ENCODE measurements around the gene SOS1.

Gene SOS1

DNA sequence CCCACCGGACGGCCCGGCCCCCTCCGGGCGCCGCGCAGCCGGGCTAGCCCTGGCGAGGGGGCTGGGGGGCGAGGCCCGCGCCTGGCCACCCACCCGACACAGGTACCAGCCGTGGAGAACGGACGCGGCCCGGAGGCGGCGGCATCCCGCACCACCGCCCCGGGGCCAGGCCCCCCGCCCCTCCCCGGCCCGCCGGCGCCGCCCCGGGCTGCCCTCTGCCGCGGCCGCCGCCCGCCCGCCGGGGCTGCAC is 405 bp downstream of the SOS1 start:
- Histone ChIP-seq H3K36me3 (ENCODE audit: control insufficient read depth, insufficient read depth, low read length) (no peaks in the 10 kb centered on the region), H3K27me3 (replicated peaks; ENCODE audit: control insufficient read depth, insufficient read depth, low read length) (no peaks in the 10 kb centered on the region), H3K4me3 (replicated peaks; ENCODE audit: low read depth, low read length) (peak overlapping the region; percentile 92)
- TF ChIP-seq, protein P1, sequence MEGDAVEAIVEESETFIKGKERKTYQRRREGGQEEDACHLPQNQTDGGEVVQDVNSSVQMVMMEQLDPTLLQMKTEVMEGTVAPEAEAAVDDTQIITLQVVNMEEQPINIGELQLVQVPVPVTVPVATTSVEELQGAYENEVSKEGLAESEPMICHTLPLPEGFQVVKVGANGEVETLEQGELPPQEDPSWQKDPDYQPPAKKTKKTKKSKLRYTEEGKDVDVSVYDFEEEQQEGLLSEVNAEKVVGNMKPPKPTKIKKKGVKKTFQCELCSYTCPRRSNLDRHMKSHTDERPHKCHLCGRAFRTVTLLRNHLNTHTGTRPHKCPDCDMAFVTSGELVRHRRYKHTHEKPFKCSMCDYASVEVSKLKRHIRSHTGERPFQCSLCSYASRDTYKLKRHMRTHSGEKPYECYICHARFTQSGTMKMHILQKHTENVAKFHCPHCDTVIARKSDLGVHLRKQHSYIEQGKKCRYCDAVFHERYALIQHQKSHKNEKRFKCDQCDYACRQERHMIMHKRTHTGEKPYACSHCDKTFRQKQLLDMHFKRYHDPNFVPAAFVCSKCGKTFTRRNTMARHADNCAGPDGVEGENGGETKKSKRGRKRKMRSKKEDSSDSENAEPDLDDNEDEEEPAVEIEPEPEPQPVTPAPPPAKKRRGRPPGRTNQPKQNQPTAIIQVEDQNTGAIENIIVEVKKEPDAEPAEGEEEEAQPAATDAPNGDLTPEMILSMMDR (IDR thresholded peaks at IDR 0.05; ENCODE audit: insufficient read depth, low read length, poor library complexity, severe bottlenecking): no peak
- DNase-seq (ENCODE audit: extremely low read depth, insufficient read length): no peak

DNA sequence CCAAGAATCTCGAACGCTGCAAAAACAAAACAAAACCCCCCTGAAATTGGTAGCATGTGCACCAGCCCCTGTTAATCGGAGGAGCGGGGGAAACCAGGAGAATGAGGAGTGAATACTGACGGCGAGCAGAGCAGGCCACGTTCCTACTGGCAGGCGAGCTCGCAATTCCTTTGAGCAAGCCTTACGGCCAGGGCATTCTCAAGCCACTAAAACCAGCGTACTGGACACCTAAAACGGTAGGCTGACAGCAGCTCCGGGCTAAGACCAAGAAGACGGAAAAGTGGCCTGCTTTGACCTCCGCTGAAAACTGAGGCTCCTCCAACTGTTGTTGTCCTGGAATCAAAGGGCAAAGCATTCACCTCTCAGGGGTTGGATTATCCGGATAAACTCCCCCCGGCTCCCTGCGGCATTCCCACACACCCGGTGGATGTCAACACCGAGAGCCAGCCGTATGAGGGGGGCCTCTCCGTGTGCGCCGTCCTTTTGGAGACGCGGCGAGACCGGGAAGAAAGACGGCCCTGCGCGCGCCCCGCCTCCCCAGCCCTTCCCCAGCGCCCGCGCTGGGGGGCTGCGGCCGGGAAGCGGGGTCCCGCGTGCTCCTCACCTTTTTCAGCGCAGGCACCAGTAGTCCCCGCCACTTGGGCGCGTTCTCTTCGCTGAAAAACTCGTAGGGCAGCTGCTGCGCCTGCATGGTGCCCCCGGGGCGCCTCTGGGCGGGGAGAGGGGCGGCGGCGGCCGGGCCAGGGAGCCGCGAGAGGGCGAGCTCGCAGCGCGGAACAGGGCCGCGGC is 925 bp downstream of the SOS1 start:
- TF ChIP-seq, protein P1 (IDR thresholded peaks at IDR 0.05; ENCODE audit: insufficient read depth, low read length, poor library complexity, severe bottlenecking): peak; percentile 20

DNA sequence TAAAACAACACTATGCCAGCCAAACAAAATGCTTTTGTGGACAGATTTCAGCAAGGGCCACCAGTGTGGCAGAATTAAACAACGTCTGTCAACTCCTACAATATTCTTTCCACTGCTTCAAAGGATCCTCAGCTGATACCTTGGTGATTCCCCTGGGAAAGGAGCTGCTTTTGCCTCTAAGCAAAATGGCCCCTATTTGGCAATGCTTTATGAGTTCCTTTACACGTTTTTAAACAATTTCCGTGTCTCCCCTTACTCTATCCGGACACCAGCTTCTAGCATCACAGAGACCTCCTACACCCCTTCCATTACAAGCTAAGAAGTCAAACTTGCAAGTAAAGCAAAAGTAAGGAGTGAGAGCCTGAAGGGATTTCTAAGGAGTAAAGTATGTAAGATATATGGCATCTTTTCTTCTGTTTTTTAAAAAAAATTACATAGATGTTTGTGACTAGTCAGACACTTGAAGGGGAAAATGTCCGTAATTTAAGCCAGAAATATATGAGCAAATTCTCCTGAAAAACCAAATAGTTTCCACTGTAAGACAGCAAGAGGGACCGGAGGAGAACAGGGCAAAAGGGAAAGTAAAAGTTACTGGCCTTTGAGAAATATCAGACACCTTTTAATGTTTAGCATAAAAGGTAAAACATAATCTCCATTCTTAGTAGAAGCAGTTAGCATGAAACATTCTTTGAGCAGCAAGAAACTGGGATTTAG is 1.9 kb downstream of the SOS1 start:
- H3K36me3 ChIP-seq (ENCODE audit: control insufficient read depth, insufficient read depth, low read length): no peaks in the 10 kb centered on the region
- no peak for DNase-seq (ENCODE audit: extremely low read depth, insufficient read length)
- no peaks in the 10 kb centered on the region for H3K27me3 ChIP-seq (replicated peaks; ENCODE audit: control insufficient read depth, insufficient read depth, low read length)
- TF ChIP-seq, protein P1 (IDR thresholded peaks at IDR 0.05; ENCODE audit: insufficient read depth, low read length, poor library complexity, severe bottlenecking): no peak
- peak overlapping the region; percentile 92 for H3K4me3 ChIP-seq (replicated peaks; ENCODE audit: low read depth, low read length)

More for the DNA sequence above, 925 bp downstream of the SOS1 start:
- peak; percentile 77 for DNase-seq (ENCODE audit: extremely low read depth, insufficient read length)
- Histone ChIP-seq H3K4me3 (replicated peaks; ENCODE audit: low read depth, low read length) (peak overlapping the region; percentile 92), H3K36me3 (ENCODE audit: control insufficient read depth, insufficient read depth, low read length) (no peaks in the 10 kb centered on the region), H3K27me3 (replicated peaks; ENCODE audit: control insufficient read depth, insufficient read depth, low read length) (no peaks in the 10 kb centered on the region)

DNA sequence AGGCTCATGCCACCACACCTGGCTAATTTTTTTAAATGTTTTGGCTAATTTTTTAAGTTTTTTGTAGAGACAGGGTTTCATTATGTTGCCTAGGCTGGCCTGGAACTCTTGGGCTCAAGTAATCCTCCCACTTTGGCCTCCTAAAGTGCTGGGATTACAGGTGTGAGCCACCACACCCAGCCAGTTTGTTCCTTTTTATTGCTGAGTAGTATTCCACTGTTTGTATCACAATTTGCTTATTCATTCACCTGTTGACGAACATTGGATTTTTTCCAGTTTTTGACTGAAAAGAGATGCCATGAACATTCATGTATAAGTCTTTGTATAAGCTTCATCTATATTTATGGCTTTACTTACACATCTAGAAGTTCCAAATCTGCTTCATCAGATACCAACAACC is 5.3 kb downstream of the SOS1 start:
- no peaks in the 10 kb centered on the region; the same call in none of the 2 replicates for H3K36me3 ChIP-seq (ENCODE audit: control insufficient read depth, insufficient read depth, low read length)

DNA sequence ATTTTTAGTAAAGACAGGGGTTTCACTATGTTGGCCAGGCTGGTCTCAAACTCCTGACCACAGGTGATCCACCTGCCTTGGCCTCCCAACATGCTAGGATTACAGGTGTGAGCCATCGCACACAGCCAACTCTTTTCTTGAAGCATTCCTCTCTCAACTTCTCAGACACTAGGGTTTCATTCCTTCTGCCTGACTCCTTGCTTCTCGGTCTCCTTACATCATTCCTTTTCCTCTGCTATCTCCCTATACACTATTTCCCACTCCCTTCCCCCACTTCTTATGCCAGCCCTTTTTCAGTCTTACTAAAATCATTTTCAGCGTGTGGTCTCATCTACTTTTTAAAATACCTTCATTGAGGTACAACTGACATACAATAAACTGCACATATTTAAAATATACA is 6.1 kb downstream of the SOS1 start:
- Histone ChIP-seq H3K4me3 (replicated peaks; ENCODE audit: low read depth, low read length) (no peak overlapping the region), H3K36me3 (ENCODE audit: control insufficient read depth, insufficient read depth, low read length) (no peaks in the 10 kb centered on the region; the same call in none of the 2 replicates), H3K27me3 (replicated peaks; ENCODE audit: control insufficient read depth, insufficient read depth, low read length) (no peaks in the 10 kb centered on the region)
- TF ChIP-seq, protein P1 (IDR thresholded peaks at IDR 0.05; ENCODE audit: insufficient read depth, low read length, poor library complexity, severe bottlenecking): no peak
- no peak for DNase-seq (ENCODE audit: extremely low read depth, insufficient read length)

More for the DNA sequence above, 5.3 kb downstream of the SOS1 start:
- Histone ChIP-seq H3K4me3 (replicated peaks; ENCODE audit: low read depth, low read length) (no peak overlapping the region), H3K27me3 (replicated peaks; ENCODE audit: control insufficient read depth, insufficient read depth, low read length) (no peaks in the 10 kb centered on the region)
- DNase-seq (ENCODE audit: extremely low read depth, insufficient read length): no peak
- TF ChIP-seq, protein P1 (IDR thresholded peaks at IDR 0.05; ENCODE audit: insufficient read depth, low read length, poor library complexity, severe bottlenecking): no peak

Data from GM06990 (cell line).